Measurements from ENCODE around the gene CRYGA.
"Not testable (repeated sequence)": the region's sequence is repeated elsewhere in the genome, so short reads cannot be mapped to it uniquely, and the experiment has no call there.

The CRYGA gene

DNA sequence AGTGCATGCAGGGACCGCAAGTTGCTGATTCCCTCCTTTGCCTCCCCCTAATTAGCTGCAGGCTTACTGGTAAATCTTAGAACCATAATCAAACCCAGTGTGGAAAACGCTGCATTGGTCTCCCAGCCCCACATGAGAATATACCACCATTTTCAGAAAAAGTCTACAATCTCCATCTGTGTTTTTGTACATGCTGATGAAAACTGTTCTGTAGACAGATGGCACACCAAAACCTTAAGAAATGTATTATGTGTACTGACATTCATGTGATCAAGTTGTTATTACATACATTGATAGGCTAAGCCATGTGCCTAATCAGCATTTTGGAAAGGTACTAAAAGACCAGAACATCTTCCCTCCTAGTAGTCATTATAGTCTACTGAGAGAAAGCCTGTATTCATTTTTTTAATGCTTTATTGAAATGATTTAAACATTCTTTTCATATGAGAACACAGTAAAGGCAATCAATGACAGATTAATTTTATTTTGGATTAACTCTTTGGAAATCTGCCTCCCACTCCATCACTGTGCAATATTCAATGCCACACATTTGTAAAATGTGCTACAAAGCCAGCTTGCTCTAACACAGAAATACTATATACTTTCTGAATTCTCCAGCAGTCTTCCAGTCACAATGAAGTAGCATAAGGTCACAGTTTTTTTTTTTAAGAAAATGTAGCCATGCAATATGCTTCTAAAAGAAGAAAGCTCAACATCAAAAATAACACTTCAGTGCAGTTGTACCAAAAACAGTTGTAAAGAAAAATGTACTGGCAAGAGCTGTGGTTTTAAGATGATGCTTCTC, 1.8 kb upstream of the CRYGA start:
- no peak for DNase-seq (ENCODE audit: low read depth, low spot score)

DNA sequence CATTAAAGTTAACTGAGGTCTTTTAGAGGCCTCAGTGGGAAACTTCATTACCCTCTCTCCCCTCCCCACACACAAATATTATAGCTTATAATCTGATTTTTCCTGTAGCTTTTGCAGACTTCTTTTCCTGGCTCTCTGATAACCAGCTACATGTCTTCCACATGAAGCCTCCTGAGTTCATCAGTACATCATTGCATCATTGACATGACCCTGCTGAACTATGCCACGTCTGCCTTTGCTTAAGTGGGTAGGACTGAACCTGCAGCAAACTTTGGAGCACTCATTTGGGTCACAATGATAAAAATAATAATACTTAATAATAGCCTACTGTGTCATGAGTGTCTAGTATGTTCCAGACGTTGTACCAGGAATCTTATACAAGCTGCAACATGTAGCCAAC, 7.0 kb downstream of the CRYGA start:
- DNase-seq (ENCODE audit: low read depth, low spot score): no peak

DNA sequence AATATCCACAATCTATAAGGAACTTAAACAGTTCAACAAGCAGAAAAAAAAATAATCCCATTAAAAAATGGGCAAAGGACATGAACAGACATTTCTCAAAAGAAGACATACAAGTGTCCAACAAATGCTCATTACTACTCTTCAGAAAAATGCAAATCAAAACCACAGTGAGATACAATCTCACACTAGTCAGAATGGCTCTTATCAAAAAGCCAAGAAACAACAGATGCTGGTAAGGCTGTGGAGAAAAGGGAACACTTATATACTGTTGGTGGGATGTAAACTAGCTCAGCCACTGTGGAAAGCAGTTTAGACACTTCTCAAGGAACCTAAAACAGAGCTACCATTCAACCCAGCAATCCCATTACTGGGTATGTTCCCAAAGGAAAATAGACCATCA, 10.2 kb downstream of the CRYGA start:
- no peak for DNase-seq (ENCODE audit: low read depth, low spot score)

DNA sequence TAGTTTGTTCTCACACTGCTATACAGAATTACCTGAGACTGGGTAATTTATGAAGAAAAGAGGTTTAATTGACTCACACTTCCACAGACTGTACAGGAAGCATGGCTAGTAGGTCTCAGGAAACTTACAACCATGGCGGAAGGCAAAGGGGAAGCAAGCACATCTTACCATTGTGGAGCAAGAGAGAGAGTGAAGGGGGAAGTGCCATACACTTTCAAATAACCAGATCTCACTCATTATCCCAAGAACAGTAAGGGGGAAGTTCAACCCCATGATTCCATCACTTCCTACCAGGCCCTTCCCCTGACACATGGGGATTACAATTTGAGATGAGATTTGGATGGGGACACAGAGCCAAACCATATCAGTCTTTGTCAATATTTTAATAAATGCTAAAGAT, 12.4 kb downstream of the CRYGA start:
- no peak for DNase-seq (ENCODE audit: low read depth, low spot score)

DNA sequence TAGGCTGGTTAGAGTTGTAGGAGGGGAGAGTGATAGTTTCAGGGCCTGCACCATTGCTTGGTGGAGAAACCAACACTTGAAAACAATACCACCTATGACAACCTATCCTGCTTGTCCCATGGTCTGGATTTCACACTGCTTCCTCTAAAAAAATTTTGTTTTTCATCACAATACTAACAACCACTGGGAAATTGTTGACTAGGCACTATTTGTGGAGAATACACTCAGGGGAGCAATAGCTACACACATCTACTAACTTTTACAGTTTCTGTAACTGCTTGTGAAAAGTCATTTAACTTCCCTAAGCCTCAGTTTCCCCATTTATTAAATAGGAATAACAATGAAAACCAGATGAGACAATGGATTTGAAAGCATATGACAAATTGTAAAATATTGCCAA, 13.3 kb downstream of the CRYGA start:
- DNase-seq (ENCODE audit: low read depth, low spot score): no peak

DNA sequence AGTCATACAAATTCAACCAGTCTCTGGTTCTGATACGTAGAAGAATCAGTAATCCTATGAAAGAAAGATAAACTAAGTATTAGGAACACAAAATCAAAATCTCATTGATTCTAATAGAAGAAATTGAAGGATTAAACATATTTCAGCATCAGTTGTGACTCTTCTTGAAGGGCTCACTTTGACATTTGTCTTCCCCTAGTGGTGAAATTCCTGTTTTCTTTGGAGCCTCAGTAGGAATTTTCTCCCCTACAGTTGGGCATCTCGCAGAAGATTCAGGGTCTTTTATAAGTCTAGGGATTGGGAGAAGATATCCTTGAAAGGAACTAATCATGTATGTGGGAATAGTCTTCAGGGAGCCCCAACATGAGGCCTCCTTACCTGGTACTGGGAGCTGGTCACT, 14.6 kb downstream of the CRYGA start:
- no peak for DNase-seq (ENCODE audit: low read depth, low spot score)

DNA sequence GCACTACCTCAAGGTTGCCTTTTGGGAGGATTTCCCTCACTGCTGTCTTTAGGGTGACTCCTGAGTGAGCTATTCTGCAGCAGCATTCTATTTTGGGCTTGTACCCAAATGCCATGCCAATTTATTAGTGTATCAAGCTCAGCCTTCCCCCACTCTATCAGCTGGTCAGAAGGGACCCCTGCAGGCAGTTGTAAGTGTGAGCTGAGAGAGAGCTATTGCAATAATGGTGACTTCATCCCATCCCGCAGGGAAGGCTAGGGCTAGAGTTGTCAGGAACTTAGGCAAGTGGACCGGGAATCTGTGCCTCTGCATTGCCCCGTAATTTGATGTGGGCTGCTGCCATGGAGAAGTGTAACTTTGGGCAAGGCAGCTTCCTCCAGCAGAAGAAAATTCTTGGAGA, 15.6 kb downstream of the CRYGA start:
- DNase-seq (ENCODE audit: low read depth, low spot score): no peak

DNA sequence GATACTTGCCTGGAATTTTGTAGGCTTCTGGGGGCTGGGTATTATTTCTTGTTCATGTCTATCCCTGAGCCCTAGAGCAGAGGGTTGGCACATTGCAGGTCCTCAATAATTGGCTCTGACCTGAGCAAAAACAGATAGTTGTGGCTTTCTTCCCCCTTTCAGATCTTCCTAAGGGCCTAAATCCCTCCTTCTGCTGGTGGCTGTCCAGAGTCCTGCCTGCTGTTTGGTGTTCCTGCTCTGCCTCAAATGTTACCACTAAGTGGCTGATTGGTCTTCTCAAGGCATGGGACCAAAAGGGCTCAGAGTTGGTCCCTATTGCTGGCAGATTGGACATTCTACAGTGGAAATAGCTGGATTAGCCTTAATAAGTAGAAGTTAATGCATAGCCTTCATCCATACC, 16.4 kb downstream of the CRYGA start:
- DNase-seq (ENCODE audit: low read depth, low spot score): no peak

DNA sequence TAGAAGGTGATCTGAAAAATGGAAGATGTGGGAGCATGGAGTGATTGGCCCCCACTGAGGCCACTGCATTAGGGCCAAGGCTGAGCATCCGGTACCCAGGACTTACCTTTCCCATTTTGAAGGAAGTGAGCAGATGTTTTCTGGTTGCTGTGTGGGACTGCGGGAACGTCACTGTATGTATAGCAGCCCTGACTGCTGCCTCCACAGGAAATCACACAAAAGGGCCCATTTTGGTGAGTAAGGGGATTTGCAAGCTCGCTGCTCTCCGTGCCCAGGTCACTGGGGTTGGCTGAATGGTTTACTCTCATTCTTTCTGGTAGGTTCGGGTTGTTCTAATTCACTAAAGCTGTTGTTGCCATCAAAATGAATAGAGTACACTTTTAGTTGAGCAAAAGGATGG, 17.4 kb downstream of the CRYGA start, which contains the start of gene CRYGB:
CRYGB (minus strand) TSS at position 153 of the 400 bp plus-strand sequence; CDS start at position 115, 38 bp downstream.
- no peak for DNase-seq (ENCODE audit: low read depth, low spot score)

DNA sequence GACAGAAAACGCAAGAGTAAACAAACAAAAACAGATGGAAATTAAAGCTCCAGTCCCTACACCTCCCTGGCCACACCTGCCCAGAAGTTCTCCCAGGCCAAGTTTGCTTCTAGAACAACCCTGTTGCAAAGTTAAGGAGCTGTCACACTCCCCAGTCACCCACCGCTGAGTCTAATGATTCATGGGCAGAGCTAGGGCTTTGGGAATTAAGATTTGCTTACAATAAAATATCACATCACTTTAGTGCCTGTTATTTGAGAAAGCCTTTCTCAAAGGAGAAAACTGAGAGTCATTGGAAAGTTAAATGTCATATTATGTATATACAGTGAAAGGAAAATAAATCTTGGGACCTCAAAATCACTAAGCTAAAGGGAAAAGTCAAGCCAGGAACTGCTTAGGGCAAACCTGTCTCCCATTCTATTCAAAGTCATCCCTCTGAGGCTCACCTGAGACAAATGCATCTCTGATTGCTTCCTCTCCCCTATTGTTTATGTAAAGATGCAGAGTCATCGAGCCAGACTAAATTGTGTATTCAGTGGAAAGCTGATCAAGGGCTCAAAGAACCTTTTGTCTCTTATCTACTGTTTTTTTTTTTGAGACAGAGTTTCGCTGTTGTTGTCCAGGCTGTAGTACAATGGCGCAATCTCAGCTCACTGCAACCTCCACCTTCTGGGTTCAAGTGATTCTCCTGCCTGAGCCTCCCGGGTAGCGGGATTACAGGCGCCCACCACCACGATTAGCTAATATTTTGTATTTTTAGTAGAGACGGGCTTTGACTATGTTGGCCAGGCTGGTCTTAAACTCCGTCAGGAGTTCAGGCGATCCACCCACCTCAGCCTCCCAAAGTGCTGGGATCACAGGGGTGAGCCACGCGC, 20.2 kb downstream of the CRYGA start:
- DNase-seq (ENCODE audit: low read depth, low spot score): no peak

DNA sequence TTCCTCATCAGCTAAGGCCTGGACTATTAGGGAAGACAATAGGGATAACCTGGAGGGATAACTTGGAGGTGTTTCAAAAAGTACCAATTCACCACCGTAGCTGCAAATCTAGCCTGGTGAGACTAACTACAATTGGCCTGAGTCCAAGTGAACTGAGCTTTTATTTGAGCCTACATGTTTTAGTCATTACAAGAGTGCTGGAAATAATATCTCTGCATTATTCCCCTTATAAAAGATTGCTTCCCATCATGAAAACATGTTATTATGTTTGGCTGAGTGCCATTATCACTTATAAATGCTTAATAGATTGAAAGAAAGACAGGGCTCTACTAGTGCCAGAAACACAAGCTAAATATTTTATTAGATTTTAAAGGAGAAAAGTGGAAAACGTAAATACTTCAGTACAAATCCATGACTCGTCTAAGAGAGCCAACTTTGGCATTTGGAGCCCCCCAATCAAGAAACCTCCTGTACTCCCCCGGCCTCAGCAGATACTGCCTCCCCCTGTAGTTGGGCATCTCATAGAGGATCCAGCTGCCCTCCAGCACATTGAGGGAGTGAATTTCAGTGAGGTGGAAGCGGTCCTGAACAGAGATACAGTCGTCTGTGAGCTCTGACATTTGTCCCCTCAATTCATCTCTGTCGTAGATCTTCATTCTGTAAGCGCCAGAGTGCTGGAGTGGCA, 21.0 kb downstream of the CRYGA start:
- DNase-seq (ENCODE audit: low read depth, low spot score): peak; percentile 49

DNA sequence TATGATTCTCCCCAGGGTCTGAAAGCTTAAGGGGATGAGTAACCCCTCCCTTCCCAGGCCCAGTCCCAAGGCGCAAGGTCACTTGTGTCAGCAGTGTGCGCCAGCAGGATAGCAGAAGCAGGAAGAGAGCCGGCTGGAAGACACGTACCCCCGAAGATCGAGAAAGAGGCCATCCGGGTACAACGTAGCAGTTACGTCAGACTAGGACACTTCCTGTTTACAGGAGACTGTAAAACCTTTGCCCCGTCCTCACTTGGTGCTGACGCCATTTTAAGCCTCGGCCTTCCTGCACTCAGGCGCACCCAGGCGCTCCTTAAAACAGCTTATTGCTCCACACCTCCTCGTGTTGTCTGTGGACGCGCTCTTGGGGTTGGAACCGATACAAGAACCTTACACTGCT, 23.9 kb downstream of the CRYGA start:
- no peak for DNase-seq (ENCODE audit: low read depth, low spot score)

DNA sequence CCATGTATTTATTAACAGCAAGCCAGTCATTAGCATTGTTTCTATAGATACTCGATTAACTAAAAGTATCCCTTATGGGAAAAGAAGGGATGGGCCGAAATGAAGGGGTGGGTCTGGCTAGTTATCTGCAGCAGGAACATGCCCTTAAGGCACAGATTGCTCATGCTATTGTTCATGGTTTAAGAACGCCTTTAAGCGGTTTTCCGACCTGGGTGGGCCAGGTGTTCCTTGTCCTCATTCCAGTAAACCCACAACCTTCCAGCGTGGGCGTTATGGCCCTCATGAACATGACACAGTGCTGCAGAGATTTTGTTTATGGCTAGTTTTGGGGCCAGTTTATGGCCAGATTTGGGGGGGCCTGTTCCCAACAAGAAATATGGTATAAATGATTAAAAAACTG, 25.1 kb downstream of the CRYGA start:
- DNase-seq (ENCODE audit: low read depth, low spot score): not testable (repeated sequence)

DNA sequence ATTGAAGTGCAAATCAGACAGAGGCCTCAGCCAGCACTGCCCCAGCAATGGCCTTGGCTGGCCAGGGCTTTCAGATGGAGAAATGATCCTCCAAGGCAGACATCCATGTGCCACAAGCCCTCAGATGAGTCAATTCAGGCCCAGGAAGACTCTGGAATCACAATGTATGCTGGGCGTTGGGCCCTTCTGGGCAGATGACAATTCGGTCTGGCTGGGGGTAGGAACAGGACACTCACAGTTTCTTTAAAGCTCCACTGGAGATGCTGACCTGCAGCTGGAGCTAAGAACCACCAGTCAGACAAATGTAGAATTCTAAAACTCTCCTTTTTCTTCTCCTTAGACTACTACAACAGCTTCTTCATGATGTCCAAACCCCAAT, 26.7 kb downstream of the CRYGA start:
- DNase-seq (ENCODE audit: low read depth, low spot score): no peak

DNA sequence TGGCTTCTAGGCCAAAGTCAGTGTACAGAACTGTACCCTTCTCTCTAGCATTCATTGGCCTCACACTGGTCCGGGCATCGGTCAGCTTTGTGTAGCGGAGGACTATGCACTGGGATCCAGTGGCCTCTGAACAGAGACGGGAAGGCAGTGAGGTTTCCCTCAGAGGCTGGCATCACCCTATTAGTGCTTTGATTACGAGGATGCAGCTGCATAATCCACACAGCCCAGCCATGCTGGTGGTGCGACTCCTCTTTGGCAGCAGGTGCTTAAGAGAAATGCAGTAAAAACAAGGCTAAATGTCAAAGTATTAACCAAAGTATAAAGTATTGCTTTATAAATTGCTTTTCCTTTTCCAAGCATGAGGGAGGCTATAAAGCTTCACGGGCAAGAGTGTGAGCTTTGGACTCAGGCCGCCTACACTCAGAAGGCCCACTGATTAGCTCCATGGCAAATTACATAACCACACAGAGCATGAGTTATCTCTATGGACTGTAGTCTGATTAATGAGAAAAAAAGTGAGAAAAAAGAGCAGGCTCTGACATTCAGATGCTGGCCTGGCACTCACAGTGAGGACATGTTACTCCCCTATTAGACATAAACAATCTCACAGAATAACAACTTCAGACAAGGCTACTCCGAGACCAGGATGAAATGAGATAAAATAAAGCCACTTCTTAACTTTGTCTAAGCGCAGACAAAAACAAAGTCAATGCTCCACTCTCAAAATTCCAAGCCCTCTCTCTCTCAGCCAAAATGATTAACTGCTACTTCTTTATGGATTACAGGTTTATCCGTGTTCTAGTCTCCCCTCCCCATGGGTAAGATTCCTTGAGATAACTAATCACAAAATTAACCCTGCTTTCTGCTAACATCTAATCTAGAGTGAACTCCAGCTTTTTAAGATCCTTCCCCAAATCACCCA, 27.3 kb downstream of the CRYGA start:
- no peak for DNase-seq (ENCODE audit: low read depth, low spot score)

DNA sequence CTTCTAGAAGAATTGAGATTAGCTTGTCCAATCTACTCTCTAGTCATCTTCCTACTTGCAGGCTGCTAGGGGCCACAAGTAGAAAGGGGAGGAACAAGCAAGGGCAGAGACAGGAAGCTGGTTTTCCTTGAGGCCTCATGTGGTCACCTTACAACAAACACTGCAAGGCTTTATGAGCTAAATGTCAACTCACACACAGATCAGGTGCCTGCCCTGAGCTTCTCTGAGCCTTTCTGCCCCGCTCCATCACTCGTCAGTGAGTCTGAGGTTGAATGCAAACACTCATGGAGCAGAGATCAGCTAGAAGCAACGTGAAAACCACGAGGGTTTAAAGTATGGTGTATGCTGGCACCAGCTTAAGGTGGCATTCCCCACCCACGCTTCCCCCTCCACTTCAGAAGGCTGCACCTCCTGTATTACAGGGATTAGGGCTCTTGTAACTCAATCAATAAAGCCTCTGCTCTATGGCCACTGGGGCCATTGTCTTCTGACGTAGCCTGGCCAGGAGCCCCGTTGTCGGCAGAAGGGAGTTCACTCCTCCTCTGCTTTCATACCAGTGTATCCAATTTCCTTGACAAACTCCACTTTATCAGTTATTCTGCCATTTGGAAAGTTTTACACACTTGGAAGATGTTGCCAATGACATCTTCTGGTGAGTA, 28.3 kb downstream of the CRYGA start:
- no peak for DNase-seq (ENCODE audit: low read depth, low spot score)

DNA sequence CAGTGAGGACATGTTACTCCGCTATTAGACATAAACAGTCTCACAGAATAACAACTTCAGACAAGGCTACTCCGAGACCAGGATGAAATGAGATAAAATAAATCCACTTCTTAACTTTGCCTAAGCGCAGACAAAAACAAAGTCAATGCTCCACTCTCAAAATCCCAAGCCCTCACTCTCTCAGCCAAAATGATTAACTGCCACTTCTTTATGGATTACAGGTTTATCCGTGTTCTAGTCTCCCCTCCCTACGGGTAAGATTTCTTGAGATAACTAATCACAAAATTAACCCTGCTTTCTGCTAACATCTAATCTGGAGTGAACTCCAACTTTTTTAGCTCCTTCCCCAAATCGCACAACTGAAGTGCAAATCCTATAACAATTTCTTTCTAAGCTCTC, 32.7 kb downstream of the CRYGA start:
- no peak for DNase-seq (ENCODE audit: low read depth, low spot score)

DNA sequence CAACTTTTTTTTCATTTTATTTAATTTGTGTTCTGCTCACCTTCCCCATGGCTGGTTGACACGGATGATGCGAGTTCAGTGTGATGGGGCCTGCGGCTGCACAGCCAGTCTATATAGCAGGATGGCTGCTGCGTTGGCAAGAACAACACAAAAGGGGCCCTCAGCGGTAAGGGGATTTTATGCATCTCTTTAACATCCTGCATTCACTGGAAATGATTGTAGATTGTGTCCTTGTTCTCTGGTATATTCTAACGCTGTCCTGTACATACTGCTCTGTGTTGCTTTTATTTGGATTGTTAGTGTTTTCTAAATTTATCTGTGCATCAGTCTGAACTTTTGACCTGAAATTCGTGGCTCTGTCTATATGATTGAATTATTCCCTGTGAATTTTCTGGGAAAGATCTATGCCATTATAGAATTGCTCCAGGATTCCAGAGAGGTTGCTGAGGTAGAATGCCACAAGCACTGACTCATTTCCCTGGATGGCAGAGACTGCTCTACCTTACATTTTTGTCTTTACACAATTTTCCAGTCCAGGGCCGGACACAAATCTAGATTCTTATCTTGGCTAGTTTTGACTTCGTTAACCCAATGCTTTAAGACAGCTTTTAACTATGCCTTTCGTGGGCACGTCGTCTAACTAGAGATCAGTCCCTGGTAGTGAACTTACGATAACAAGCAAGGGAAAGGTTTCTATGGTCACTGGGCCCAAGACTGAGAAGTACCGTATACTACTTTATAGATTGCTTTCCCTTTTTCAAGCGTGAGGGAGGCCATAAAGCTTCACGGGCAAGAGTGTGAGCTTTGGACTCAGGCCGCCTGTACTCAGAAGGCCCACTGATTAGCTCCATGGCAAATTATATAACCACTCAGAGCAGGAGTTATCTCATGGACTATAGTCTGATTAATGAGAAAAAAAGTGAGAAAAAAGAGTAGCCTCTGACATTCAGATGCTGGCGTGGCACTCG, 33.4 kb downstream of the CRYGA start, which contains the start of gene CRYGC:
CRYGC (minus strand) TSS at position 85 of the 968 bp plus-strand sequence; CDS start at position 49, 36 bp downstream.
- peak; percentile 72 for DNase-seq (ENCODE audit: low read depth, low spot score)

DNA sequence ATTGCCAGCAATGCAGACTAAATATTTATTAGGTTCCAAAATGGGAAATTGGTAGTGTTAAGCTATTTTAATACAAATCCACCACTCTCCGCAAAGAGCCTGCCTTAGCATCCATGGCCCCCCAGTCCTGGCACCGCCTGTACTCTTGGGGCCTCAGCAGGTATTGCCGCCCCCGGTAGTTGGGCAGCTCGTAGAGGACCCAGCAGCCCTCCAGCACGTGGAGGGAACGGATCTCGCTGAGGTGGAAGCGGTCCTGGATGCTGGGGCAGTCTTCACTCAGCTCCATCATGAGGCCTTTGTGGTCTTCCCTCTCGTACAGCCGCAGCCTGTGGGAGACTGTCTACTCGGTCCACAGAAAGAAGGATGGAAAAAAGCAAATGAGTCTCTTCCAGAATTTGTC, 35.3 kb downstream of the CRYGA start:
- no peak for DNase-seq (ENCODE audit: low read depth, low spot score)

Measured in astrocyte of the hippocampus (primary cell).